CD4-positive, alpha-beta memory T cell (primary cell): ENCODE results near the gene PRKAG2. TPM values are rescaled to one million over a fixed set of nuclear protein-coding genes. Genes with fewer than 3 reads are reported as not detected.

Experiments used
- CTCF ChIA-PET: fragments of 350-600 bp; sonication (Branson Sonifier 250); formaldehyde crosslinking; loops from one replicate; lab custom pipeline; 2021; ENCODE audit warnings: inconsistent platforms; ENCODE audit not compliant: partially characterized antibody; lab: Charles Lee
- POLR2A ChIA-PET: fragments of 350-600 bp; sonication (Branson Sonifier 250); formaldehyde crosslinking; loops from one replicate; lab custom pipeline; 2021; ENCODE audit not compliant: partially characterized antibody; lab: Charles Lee
- DNase-seq, 5 donors: peaks; one replicate each; pipeline versions ENCODE4 v3.0.0 to v3.0.0-alpha.2; 2020 to 2022; ENCODE audit warnings: mixed read lengths in 1 of 5
- H3K27ac ChIP-seq: one replicate; pipeline ENCODE4 v1.7.0; 2013; ENCODE audit warnings: low read depth, low read length
- H3K27me3 ChIP-seq: 2 replicates; pipeline ENCODE4 v1.7.0; 2013; ENCODE audit warnings: mild to moderate bottlenecking, low read length, moderate library complexity; ENCODE audit not compliant: insufficient read depth
- H3K36me3 ChIP-seq: 2 replicates; pipeline ENCODE4 v1.7.0; 2013; ENCODE audit warnings: mild to moderate bottlenecking, low read length, moderate library complexity; ENCODE audit not compliant: insufficient read depth
- H3K4me1 ChIP-seq: 2 replicates; pipeline ENCODE4 v1.7.0; 2013; ENCODE audit warnings: mild to moderate bottlenecking, low read length, moderate library complexity; ENCODE audit not compliant: insufficient read depth
- H3K4me3 ChIP-seq, 2 donors: one replicate each; pipeline ENCODE4 v1.7.0; 2013; ENCODE audit warnings: low read length in 2 of 2, mild to moderate bottlenecking in 1 of 2
- H3K9me3 ChIP-seq, 2 donors: one replicate each; pipeline ENCODE4 v1.7.0; 2013; ENCODE audit warnings: low read length in 2 of 2, control low read depth in 1 of 2; ENCODE audit not compliant: control insufficient read depth in 1 of 2
- H3K27ac Mint-ChIP-seq, 7 donors: one replicate each; pipeline ENCODE4 v1.8.0; 2020 to 2021; ENCODE audit warnings: mixed read lengths in 7 of 7, mild to moderate bottlenecking in 6 of 7, inconsistent platforms in 3 of 7, moderate library complexity in 3 of 7
- H3K27me3 Mint-ChIP-seq, 2 donors: one replicate each; pipeline ENCODE4 v1.8.0; 2020 to 2021; ENCODE audit warnings: mixed read lengths in 2 of 2
- H3K36me3 Mint-ChIP-seq, 2 donors: one replicate each; pipeline ENCODE4 v1.8.0; 2020 to 2021; ENCODE audit warnings: mixed read lengths in 2 of 2, inconsistent platforms in 1 of 2, mild to moderate bottlenecking in 1 of 2
- H3K4me1 Mint-ChIP-seq, 4 donors: one replicate each; pipeline ENCODE4 v1.8.0; 2020 to 2021; ENCODE audit warnings: mixed read lengths in 4 of 4, mild to moderate bottlenecking in 1 of 4
- H3K4me3 Mint-ChIP-seq, 8 donors: one replicate each; pipeline ENCODE4 v1.8.0; 2020 to 2021; ENCODE audit warnings: mixed read lengths in 8 of 8, mild to moderate bottlenecking in 7 of 8, moderate library complexity in 6 of 8, inconsistent platforms in 3 of 8
- H3K9me3 Mint-ChIP-seq, 8 donors: one replicate each; pipeline ENCODE4 v1.8.0; 2020 to 2021; ENCODE audit warnings: mixed read lengths in 8 of 8, mild to moderate bottlenecking in 5 of 8, inconsistent platforms in 3 of 8, moderate library complexity in 1 of 8
- intact Hi-C: fragments of 100-400 bp; cut with micrococcal nuclease; formaldehyde crosslinking; loops from one replicate; pipeline ENCODE4 v1.15.1; 2023
- polyA plus RNA-seq, 2 donors: library from polyadenylated mRNA; unstranded; fragments of 300-500 nt; fragmentation: Illumina TruSeq; gene quantifications; one replicate each; pipeline ENCODE4 v1.2.3, GENCODE V29; 2021
- total RNA-seq, 2 experiments: library from RNA; stranded (reverse); gene quantifications; one replicate each; pipeline ENCODE4 v1.2.3, GENCODE V29; 2021

PRKAG2 gene
- total and polyA plus RNA-seq, 4 experiments from 2014 or later = 27.4 to 61.0 (median 47.4) TPM

- H3K4me1 ChIP-seq = peaks cover 18% of the 10 kb centered on the region
- intact Hi-C loops = loop anchor here (1.0 to 2.0 kb wide), 5 partner anchors 63 to 400 kb away; partner anchors contain the start of genes CHPF2, NUB1, PRKAG2 and RHEB
- Mint-ChIP-seq H3K36me3 (peaks cover 0 to 11% of the 10 kb centered on the region in 2 donors), H3K27ac (peak overlapping the region; percentile 94 to 99 (median 97)), H3K9me3 (peaks cover 0 to 3% (median 0%) of the 10 kb centered on the region in 8 donors), H3K27me3 (no peaks in the 10 kb centered on the region), H3K4me1 (peaks cover 18 to 38% (median 21%) of the 10 kb centered on the region in 4 donors), H3K4me3 (peak overlapping the region; percentile 89 to 99 (median 96))
- no peaks in the 10 kb centered on the region for H3K36me3 ChIP-seq
- ChIA-PET CTCF (interaction anchor here (0.8 to 2.6 kb wide), 15 partner anchors 8 to 317 kb away, joined by 3 to 14 read pairs (median 3); partner anchors contain the start of gene RHEB), POLR2A (interaction anchor here (0.6 to 4.0 kb wide), 19 partner anchors 10 to 831 kb away, joined by 3 to 45 read pairs (median 3); partner anchors contain the start of genes PRKAG2 and RHEB)
- H3K27ac ChIP-seq = peak overlapping the region; percentile 78
- DNase-seq = peak; percentile 68 to 74 (median 73)
- peak overlapping the region; percentile 73 to 83 for H3K4me3 ChIP-seq
- H3K9me3 ChIP-seq = no peaks in the 10 kb centered on the region
- H3K27me3 ChIP-seq = no peaks in the 10 kb centered on the region
Observed at GRCh38 chr7:151632750-151633515, 244.0 kb downstream of the PRKAG2 start.

GRCh38 chr7:151631953-151632749 is 244.8 kb downstream of the PRKAG2 start:
- DNase-seq = peak; percentile 84 to 91 (median 88)
- intact Hi-C loops = loop anchor here (1.0 to 2.0 kb wide), 5 partner anchors 62 to 399 kb away; partner anchors contain the start of genes CHPF2, NUB1, PRKAG2 and RHEB
- H3K36me3 ChIP-seq = no peaks in the 10 kb centered on the region
- H3K27me3 Mint-ChIP-seq = no peaks in the 10 kb centered on the region
- H3K27ac ChIP-seq = peak overlapping the region; percentile 78
- peak overlapping the region; percentile 73 to 83 for H3K4me3 ChIP-seq
- H3K27me3 ChIP-seq = no peaks in the 10 kb centered on the region
- ChIA-PET CTCF (interaction anchor here (0.6 to 2.6 kb wide), 14 partner anchors 9 to 317 kb away, joined by 3 to 14 read pairs (median 4); partner anchors contain the start of gene RHEB), POLR2A (interaction anchor here (0.6 to 4.0 kb wide), 23 partner anchors 9 to 1856 kb away, joined by 3 to 45 read pairs (median 3); partner anchors contain the start of genes ABCF2, PRKAG2 and RHEB)
- no peaks in the 10 kb centered on the region for H3K9me3 ChIP-seq
- peak overlapping the region; percentile 94 to 99 (median 97) for H3K27ac Mint-ChIP-seq
- H3K36me3 Mint-ChIP-seq = peaks cover 0 to 11% of the 10 kb centered on the region in 2 donors
- H3K4me3 Mint-ChIP-seq = peak overlapping the region; percentile 89 to 99 (median 96)
- H3K4me1 ChIP-seq = peaks cover 18% of the 10 kb centered on the region
- H3K4me1 Mint-ChIP-seq = peaks cover 18 to 38% (median 21%) of the 10 kb centered on the region in 4 donors
- H3K9me3 Mint-ChIP-seq = peaks cover 0 to 3% (median 0%) of the 10 kb centered on the region in 8 donors

DNA sequence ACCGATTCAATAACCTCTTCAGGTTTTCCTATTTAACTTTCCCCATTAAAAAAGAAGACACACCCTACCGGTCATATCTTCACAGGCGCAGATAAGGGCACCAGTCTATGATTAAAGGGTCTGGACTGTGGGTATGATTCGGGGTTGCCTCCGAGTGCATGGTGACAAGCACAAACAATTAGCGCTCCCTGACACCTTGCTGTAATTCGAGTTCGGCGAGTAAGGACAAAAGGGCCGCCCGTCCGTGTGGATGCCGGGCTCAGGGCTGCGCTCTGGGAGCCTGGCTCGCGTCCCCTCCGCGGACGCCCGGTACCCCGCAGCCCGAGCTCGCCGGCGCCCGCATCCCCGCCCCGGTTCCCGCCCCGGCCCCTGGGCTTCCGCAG is 245.4 kb downstream of the PRKAG2 start:
- Histone ChIP-seq H3K4me1 (peaks cover 18% of the 10 kb centered on the region), H3K9me3 (no peaks in the 10 kb centered on the region), H3K4me3 (peak overlapping the region; percentile 8 to 57), H3K27me3 (no peaks in the 10 kb centered on the region), H3K36me3 (no peaks in the 10 kb centered on the region), H3K27ac (peak overlapping the region; percentile 53)
- peaks cover 0 to 3% (median 0%) of the 10 kb centered on the region in 8 donors for H3K9me3 Mint-ChIP-seq
- CTCF ChIA-PET = interaction anchor here (0.6 to 2.3 kb wide), 10 partner anchors 10 to 316 kb away, joined by 3 to 11 read pairs (median 4); no protein-coding TSS in a partner anchor
- no peaks in the 10 kb centered on the region for H3K27me3 Mint-ChIP-seq
- POLR2A ChIA-PET = interaction anchor here (0.6 to 4.0 kb wide), 12 partner anchors 8 to 1856 kb away, joined by 3 to 45 read pairs (median 4); partner anchors contain the start of genes ABCF2, PRKAG2 and RHEB
- H3K4me1 Mint-ChIP-seq = peaks cover 18 to 38% (median 24%) of the 10 kb centered on the region in 4 donors
- H3K4me3 Mint-ChIP-seq = peak overlapping the region; percentile 82 to 91 (median 89)
- H3K27ac Mint-ChIP-seq = peak overlapping the region; percentile 73 to 94 (median 88)
- intact Hi-C loops = no loop called here
- peaks cover 0 to 14% of the 10 kb centered on the region in 2 donors for H3K36me3 Mint-ChIP-seq
- peak in 1 of 5 donors; percentile 44 for DNase-seq

GRCh38 chr7:151630851-151631569 is 245.9 kb downstream of the PRKAG2 start:
- Mint-ChIP-seq H3K27me3 (no peaks in the 10 kb centered on the region), H3K9me3 (peaks cover 0 to 3% (median 0%) of the 10 kb centered on the region in 8 donors), H3K4me1 (peaks cover 20 to 38% (median 28%) of the 10 kb centered on the region in 4 donors), H3K4me3 (peak overlapping the region; percentile 82 to 91 (median 89)), H3K36me3 (peaks cover 0 to 18% of the 10 kb centered on the region in 2 donors), H3K27ac (peak overlapping the region; percentile 73 to 94 (median 88))
- Histone ChIP-seq H3K9me3 (no peaks in the 10 kb centered on the region), H3K4me1 (peaks cover 18% of the 10 kb centered on the region), H3K4me3 (peak overlapping the region; percentile 8 to 57), H3K36me3 (no peaks in the 10 kb centered on the region), H3K27me3 (no peaks in the 10 kb centered on the region), H3K27ac (peak overlapping the region; percentile 53)
- DNase-seq = no peak
- intact Hi-C loops = no loop called here
- ChIA-PET CTCF (interaction anchor here (0.7 to 1.7 kb wide), 9 partner anchors 10 to 303 kb away, joined by 3 to 5 read pairs (median 4); no protein-coding TSS in a partner anchor), POLR2A (interaction anchor here (0.6 to 4.0 kb wide), 7 partner anchors 47 to 245 kb away, joined by 3 to 45 read pairs (median 4); partner anchors contain the start of genes PRKAG2 and RHEB)

DNA sequence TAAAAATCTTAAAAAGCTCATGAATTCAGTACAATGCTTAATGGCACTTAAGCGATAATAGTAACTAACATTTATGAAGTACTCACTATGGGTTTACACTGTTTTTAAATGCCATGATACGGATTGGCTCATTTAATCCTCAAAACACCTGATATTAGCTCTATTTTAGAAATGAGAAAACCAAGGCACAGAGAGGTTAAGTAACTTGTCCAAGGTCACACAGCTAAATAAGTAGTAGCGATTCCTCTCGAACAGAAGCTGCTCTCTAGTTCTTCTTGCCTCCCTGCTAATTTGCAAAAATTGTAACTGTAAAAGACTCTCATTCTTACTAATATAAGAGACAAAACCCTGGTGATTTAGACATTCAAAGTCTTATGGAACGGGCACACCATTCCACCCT is 246.6 kb downstream of the PRKAG2 start:
- ChIA-PET POLR2A (interaction anchor here (0.6 to 4.0 kb wide), 2 partner anchors 49 to 111 kb away, joined by 3 to 45 read pairs; partner anchors contain the start of gene RHEB), CTCF (interaction anchor here (1.2 to 1.7 kb wide), 2 partner anchors 108 to 153 kb away, joined by 4 to 5 read pairs; no protein-coding TSS in a partner anchor)
- peaks cover 22 to 40% (median 30%) of the 10 kb centered on the region in 4 donors for H3K4me1 Mint-ChIP-seq

More for the DNA sequence above, 246.6 kb downstream of the PRKAG2 start:
- DNase-seq = no peak
- Mint-ChIP-seq H3K4me3 (peak overlapping the region; percentile 17 to 91 (median 89)), H3K27ac (peak overlapping the region in 2 of 7 donors; percentile 53 to 94), H3K9me3 (peaks cover 0 to 3% (median 0%) of the 10 kb centered on the region in 8 donors), H3K36me3 (peaks cover 0 to 20% of the 10 kb centered on the region in 2 donors), H3K27me3 (no peaks in the 10 kb centered on the region)
- intact Hi-C loops = no loop called here
- no peaks in the 10 kb centered on the region for H3K36me3 ChIP-seq
- H3K4me3 ChIP-seq = no peak overlapping the region
- H3K4me1 ChIP-seq = peaks cover 18% of the 10 kb centered on the region
- no peaks in the 10 kb centered on the region for H3K9me3 ChIP-seq
- H3K27ac ChIP-seq = no peak overlapping the region
- H3K27me3 ChIP-seq = no peaks in the 10 kb centered on the region
